ENCODE data around the gene LRRC30.

The LRRC30 gene

DNA sequence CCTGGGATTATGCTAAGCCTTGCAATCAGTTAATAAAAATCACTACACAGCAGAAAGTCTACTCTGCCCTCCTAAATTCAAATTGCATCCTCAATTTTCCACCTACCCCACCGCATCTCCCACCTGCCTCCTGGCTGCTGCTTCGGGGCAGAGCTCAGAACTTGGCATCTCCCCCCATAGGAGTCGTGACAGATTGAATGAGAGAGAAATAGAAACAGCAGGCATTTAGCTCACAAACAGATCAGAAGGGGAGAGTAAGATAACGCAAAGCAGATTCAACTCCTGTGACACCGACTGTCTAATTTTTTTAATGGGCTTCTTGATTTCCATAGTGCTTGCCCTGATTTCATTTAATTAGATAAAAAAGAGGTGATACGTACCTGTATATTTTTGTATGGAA is 24.7 kb upstream of the LRRC30 start:
- Histone ChIP-seq H2AK5ac (ENCODE audit: low read length, severe bottlenecking) (no peak overlapping the region), H3K14ac (ENCODE audit: low read length in 2 of 2) (no peak overlapping the region), H4K8ac (ENCODE audit: low read length) (no peak overlapping the region), H3K79me1 (replicated peaks; ENCODE audit: low read length, poor library complexity, severe bottlenecking) (no peaks in the 10 kb centered on the region), H2AFZ (ENCODE audit: low read depth, low read length) (no peak overlapping the region), H3K18ac (ENCODE audit: low read depth in 1 of 2, low read length in 2 of 2) (no peak overlapping the region), H2BK12ac (ENCODE audit: low read length in 2 of 2) (no peak overlapping the region), H3K9me3 (ENCODE audit: control insufficient read depth, low read length) (no peaks in the 10 kb centered on the region), H3K27me3 (ENCODE audit: control insufficient read depth in 1 of 2, insufficient read depth in 1 of 2, low read length in 2 of 2) (peaks cover 0 to 15% of the 10 kb centered on the region in 2 experiments), H2BK15ac (ENCODE audit: low read depth, poor library complexity, severe bottlenecking) (no peak overlapping the region), H3K4me3 (ENCODE audit: insufficient read depth in 1 of 2, low read depth in 1 of 2, low read length in 2 of 2) (no peak overlapping the region), H3K36me3 (ENCODE audit: control insufficient read depth in 1 of 2, insufficient read depth in 2 of 2, low read depth in 1 of 2, low read length in 2 of 2) (no peaks in the 10 kb centered on the region), H3K4me2 (ENCODE audit: low read length, poor library complexity, severe bottlenecking) (no peak overlapping the region), H4K91ac (ENCODE audit: low read length) (no peak overlapping the region), H3K9ac (ENCODE audit: low read length) (no peak overlapping the region), H3K4ac (ENCODE audit: low read depth in 1 of 2, low read length in 2 of 2) (no peak overlapping the region), H2BK120ac (ENCODE audit: low read depth, low read length) (no peak overlapping the region), H2BK5ac (ENCODE audit: low read depth, low read length, poor library complexity, severe bottlenecking) (no peak overlapping the region), H3K27ac (ENCODE audit: low read length, poor library complexity, severe bottlenecking) (no peak overlapping the region), H3K23ac (ENCODE audit: low read length in 2 of 2) (no peak overlapping the region), H3K4me1 (ENCODE audit: control insufficient read depth, insufficient read depth, low read depth, low read length) (no peaks in the 10 kb centered on the region)
- DNase-seq: no peak
- WGBS: 77% methylated on average over 6 of the region's 6 CpGs

- Histone ChIP-seq H3K4me3 (ENCODE audit: insufficient read depth in 1 of 2, low read depth in 1 of 2, low read length in 2 of 2) (no peak overlapping the region), H2BK15ac (ENCODE audit: low read depth, poor library complexity, severe bottlenecking) (no peak overlapping the region), H3K18ac (ENCODE audit: low read depth in 1 of 2, low read length in 2 of 2) (no peak overlapping the region), H2AK5ac (ENCODE audit: low read length, severe bottlenecking) (no peak overlapping the region), H2BK120ac (ENCODE audit: low read depth, low read length) (no peak overlapping the region), H3K27me3 (ENCODE audit: control insufficient read depth in 1 of 2, insufficient read depth in 1 of 2, low read length in 2 of 2) (peaks cover 0 to 25% of the 10 kb centered on the region in 2 experiments), H3K4me2 (ENCODE audit: low read length, poor library complexity, severe bottlenecking) (no peak overlapping the region), H3K36me3 (ENCODE audit: control insufficient read depth in 1 of 2, insufficient read depth in 2 of 2, low read depth in 1 of 2, low read length in 2 of 2) (no peaks in the 10 kb centered on the region), H3K9me3 (ENCODE audit: control insufficient read depth, low read length) (no peaks in the 10 kb centered on the region), H3K23ac (ENCODE audit: low read length in 2 of 2) (no peak overlapping the region), H3K4ac (ENCODE audit: low read depth in 1 of 2, low read length in 2 of 2) (no peak overlapping the region), H3K14ac (ENCODE audit: low read length in 2 of 2) (no peak overlapping the region), H3K27ac (ENCODE audit: low read length, poor library complexity, severe bottlenecking) (no peak overlapping the region), H2BK5ac (ENCODE audit: low read depth, low read length, poor library complexity, severe bottlenecking) (no peak overlapping the region), H3K9ac (ENCODE audit: low read length) (peak overlapping the region; percentile 62), H3K79me1 (replicated peaks; ENCODE audit: low read length, poor library complexity, severe bottlenecking) (no peaks in the 10 kb centered on the region), H4K8ac (ENCODE audit: low read length) (no peak overlapping the region), H2AFZ (ENCODE audit: low read depth, low read length) (no peak overlapping the region), H4K91ac (ENCODE audit: low read length) (no peak overlapping the region), H2BK12ac (ENCODE audit: low read length in 2 of 2) (no peak overlapping the region), H3K4me1 (ENCODE audit: control insufficient read depth, insufficient read depth, low read depth, low read length) (no peaks in the 10 kb centered on the region)
- DNase-seq: no peak
- WGBS: 57% methylated on average over 4 of the region's 4 CpGs
These were observed 23.4 kb upstream of the LRRC30 start for GRCh38 chr18:7207366-7207915.

- Histone ChIP-seq H3K27me3 (ENCODE audit: control insufficient read depth in 1 of 2, insufficient read depth in 1 of 2, low read length in 2 of 2) (peaks cover 12 to 15% of the 10 kb centered on the region in 2 experiments), H3K14ac (ENCODE audit: low read length in 2 of 2) (peak overlapping the region in 1 of 2 experiments; percentile 29), H3K36me3 (ENCODE audit: control insufficient read depth in 1 of 2, insufficient read depth in 2 of 2, low read depth in 1 of 2, low read length in 2 of 2) (no peaks in the 10 kb centered on the region), H2BK120ac (ENCODE audit: low read depth, low read length) (no peak overlapping the region), H4K8ac (ENCODE audit: low read length) (no peak overlapping the region), H3K4me1 (ENCODE audit: control insufficient read depth, insufficient read depth, low read depth, low read length) (no peaks in the 10 kb centered on the region), H3K27ac (ENCODE audit: low read length, poor library complexity, severe bottlenecking) (no peak overlapping the region), H3K9me3 (ENCODE audit: control insufficient read depth, low read length) (no peaks in the 10 kb centered on the region), H3K79me1 (replicated peaks; ENCODE audit: low read length, poor library complexity, severe bottlenecking) (no peaks in the 10 kb centered on the region), H2AFZ (ENCODE audit: low read depth, low read length) (no peak overlapping the region), H2AK5ac (ENCODE audit: low read length, severe bottlenecking) (no peak overlapping the region), H2BK15ac (ENCODE audit: low read depth, poor library complexity, severe bottlenecking) (no peak overlapping the region), H2BK12ac (ENCODE audit: low read length in 2 of 2) (no peak overlapping the region), H3K4me3 (ENCODE audit: insufficient read depth in 1 of 2, low read depth in 1 of 2, low read length in 2 of 2) (no peak overlapping the region), H3K4me2 (ENCODE audit: low read length, poor library complexity, severe bottlenecking) (no peak overlapping the region), H3K9ac (ENCODE audit: low read length) (no peak overlapping the region), H3K23ac (ENCODE audit: low read length in 2 of 2) (no peak overlapping the region), H3K4ac (ENCODE audit: low read depth in 1 of 2, low read length in 2 of 2) (no peak overlapping the region), H2BK5ac (ENCODE audit: low read depth, low read length, poor library complexity, severe bottlenecking) (no peak overlapping the region), H3K18ac (ENCODE audit: low read depth in 1 of 2, low read length in 2 of 2) (no peak overlapping the region), H4K91ac (ENCODE audit: low read length) (no peak overlapping the region)
- 44% methylated on average over 4 of the region's 5 CpGs for WGBS
- DNase-seq: peak; percentile 76
These were observed 9.3 kb upstream of the LRRC30 start for GRCh38 chr18:7221424-7222155.

DNA sequence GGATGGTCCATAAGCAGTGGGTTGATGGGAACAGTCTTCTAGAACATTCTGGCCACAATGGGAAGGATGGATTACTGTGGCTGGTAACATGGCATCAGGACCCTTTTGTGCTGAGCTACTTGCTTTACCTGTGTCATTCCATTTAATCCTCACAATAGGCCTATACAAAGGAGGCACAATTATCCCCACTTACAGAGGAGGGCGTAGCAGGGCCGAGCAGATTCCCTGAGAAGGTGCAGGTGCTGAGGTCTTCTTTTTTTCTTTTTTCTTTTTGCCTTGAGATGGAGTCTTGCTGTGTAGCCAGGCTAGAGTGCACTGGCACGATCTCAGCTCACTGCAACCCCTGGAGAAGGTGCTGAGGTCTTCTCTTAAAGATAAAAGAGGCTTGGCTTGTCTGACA is 6.7 kb upstream of the LRRC30 start:
- Histone ChIP-seq H3K14ac (ENCODE audit: low read length in 2 of 2) (no peak overlapping the region), H4K91ac (ENCODE audit: low read length) (no peak overlapping the region), H2BK5ac (ENCODE audit: low read depth, low read length, poor library complexity, severe bottlenecking) (no peak overlapping the region), H3K9me3 (ENCODE audit: control insufficient read depth, low read length) (no peaks in the 10 kb centered on the region), H2BK120ac (ENCODE audit: low read depth, low read length) (no peak overlapping the region), H3K18ac (ENCODE audit: low read depth in 1 of 2, low read length in 2 of 2) (no peak overlapping the region), H3K4me1 (ENCODE audit: control insufficient read depth, insufficient read depth, low read depth, low read length) (no peaks in the 10 kb centered on the region), H3K4me2 (ENCODE audit: low read length, poor library complexity, severe bottlenecking) (no peak overlapping the region), H3K23ac (ENCODE audit: low read length in 2 of 2) (no peak overlapping the region), H2BK15ac (ENCODE audit: low read depth, poor library complexity, severe bottlenecking) (no peak overlapping the region), H3K36me3 (ENCODE audit: control insufficient read depth in 1 of 2, insufficient read depth in 2 of 2, low read depth in 1 of 2, low read length in 2 of 2) (no peaks in the 10 kb centered on the region), H3K4ac (ENCODE audit: low read depth in 1 of 2, low read length in 2 of 2) (no peak overlapping the region), H2BK12ac (ENCODE audit: low read length in 2 of 2) (no peak overlapping the region), H4K8ac (ENCODE audit: low read length) (no peak overlapping the region), H3K4me3 (ENCODE audit: insufficient read depth in 1 of 2, low read depth in 1 of 2, low read length in 2 of 2) (no peak overlapping the region), H3K9ac (ENCODE audit: low read length) (no peak overlapping the region), H2AK5ac (ENCODE audit: low read length, severe bottlenecking) (no peak overlapping the region), H3K79me1 (replicated peaks; ENCODE audit: low read length, poor library complexity, severe bottlenecking) (no peaks in the 10 kb centered on the region), H3K27me3 (ENCODE audit: control insufficient read depth in 1 of 2, insufficient read depth in 1 of 2, low read length in 2 of 2) (peaks cover 18 to 21% of the 10 kb centered on the region in 2 experiments), H3K27ac (ENCODE audit: low read length, poor library complexity, severe bottlenecking) (no peak overlapping the region), H2AFZ (ENCODE audit: low read depth, low read length) (no peak overlapping the region)
- WGBS: 60% methylated on average over 3 of the region's 3 CpGs
- no peak for DNase-seq

Measured in mesenchymal stem cell (in vitro differentiated cells and primary cell).